NT2/D1 (cell line): ENCODE data around the gene KIF24.
"Not testable (repeated sequence)": the region's sequence is repeated elsewhere in the genome, so short reads cannot be mapped to it uniquely, and the experiment has no call there.

Experiments used
- DNase-seq: peaks from one replicate; pipeline ENCODE4 v3.0.0-alpha.2; 2011; ENCODE audit warnings: low read depth, low spot score
- H3K27me3 ChIP-seq: 2 replicates; pipeline ENCODE4 v1.6.0; 2011; ENCODE audit warnings: mild to moderate bottlenecking; ENCODE audit not compliant: insufficient read length, insufficient read depth
- H3K36me3 ChIP-seq: 2 replicates; pipeline ENCODE4 v1.6.1; 2011; ENCODE audit warnings: mild to moderate bottlenecking, low read length, mixed read lengths; ENCODE audit not compliant: insufficient read depth, insufficient read length
- H3K4me1 ChIP-seq: 2 replicates; pipeline ENCODE4 v1.5.1; 2011; ENCODE audit not compliant: insufficient read depth, insufficient read length
- H3K4me3 ChIP-seq: 2 replicates; pipeline ENCODE4 v1.5.1; 2011; ENCODE audit warnings: low read depth; ENCODE audit not compliant: insufficient read length
- H3K9ac ChIP-seq: 2 replicates; pipeline ENCODE4 v1.6.0; 2011; ENCODE audit warnings: low read depth; ENCODE audit not compliant: insufficient read length
- H3K9me3 ChIP-seq: 2 replicates; pipeline ENCODE4 v1.5.1; 2011; ENCODE audit warnings: mild to moderate bottlenecking, low read length; ENCODE audit not compliant: insufficient read depth
- SUZ12 ChIP-seq: IDR thresholded peaks from 2 replicates; pipeline ENCODE4 v1.6.1; 2011; ENCODE audit not compliant: insufficient read length, insufficient read depth; ENCODE audit errors: extremely low read depth
- YY1 ChIP-seq: IDR thresholded peaks from 2 replicates; pipeline ENCODE4 v1.6.1; 2011; ENCODE audit not compliant: insufficient read length, insufficient read depth
- ZNF274 ChIP-seq: IDR thresholded peaks from 2 replicates; pipeline ENCODE4 v1.6.1; 2011; ENCODE audit warnings: mild to moderate bottlenecking, low read depth, low read length

Gene KIF24

DNA sequence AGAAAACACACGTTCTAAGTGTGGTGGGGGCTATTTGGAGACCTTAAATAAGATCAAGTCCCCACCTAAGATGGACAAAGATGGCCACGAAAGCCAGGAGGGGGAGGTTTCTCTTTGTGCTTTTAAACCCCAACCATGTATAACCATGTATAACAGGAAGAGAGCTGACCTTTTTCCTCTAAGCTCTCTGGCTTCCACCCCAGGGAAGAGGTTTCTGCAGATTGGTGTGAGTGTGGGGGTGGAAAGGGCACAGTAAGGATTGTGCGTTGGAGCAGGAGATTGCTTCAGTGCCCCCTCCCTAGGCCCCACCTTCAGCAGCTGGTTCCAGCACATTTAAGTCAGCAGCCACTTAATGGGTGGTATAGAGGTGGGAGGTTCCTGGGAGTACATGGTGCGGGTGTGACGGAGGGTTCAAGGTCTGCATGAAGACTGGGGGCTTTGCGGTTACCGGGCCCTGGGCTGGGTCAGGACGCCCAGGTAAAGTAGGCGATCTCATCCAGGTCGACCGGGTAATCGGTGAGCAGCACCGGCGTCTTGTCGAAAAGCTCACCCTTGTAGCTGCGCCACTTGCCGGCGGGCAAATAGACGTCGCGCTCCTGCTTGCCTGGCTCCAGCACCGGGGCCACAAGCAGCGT, 41.4 kb upstream of the KIF24 start:
- H3K36me3 ChIP-seq, result peaks cover 38% of the 10 kb centered on the region
- no peak overlapping the region for H3K4me3 ChIP-seq
- no peak for TF ChIP-seq ZNF274
- no peak for TF ChIP-seq SUZ12
- TF ChIP-seq YY1, result no peak

DNA sequence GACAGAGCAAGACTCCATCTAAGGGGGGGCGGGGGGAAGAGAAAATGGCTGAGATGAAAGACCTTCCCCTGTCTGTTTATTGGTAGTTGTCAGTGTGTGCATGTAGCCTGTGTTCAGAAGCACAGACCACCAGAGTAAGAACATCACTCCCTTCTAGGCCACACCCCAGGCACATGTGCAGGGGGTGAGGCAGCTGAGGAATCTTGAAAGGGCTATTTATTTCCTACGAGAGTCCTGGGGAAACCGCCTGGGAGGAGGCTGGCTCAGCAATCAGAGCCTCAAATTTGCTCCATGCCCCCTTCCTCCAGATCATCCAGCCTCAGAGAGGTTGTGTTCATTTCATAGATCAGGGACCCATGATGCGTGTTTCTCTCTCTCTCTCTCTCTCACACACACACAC, 40.6 kb upstream of the KIF24 start:
- Histone ChIP-seq H3K36me3 (peaks cover 38% of the 10 kb centered on the region), H3K9ac (no peak overlapping the region), H3K4me3 (no peak overlapping the region), H3K27me3 (no peaks in the 10 kb centered on the region), H3K9me3 (peaks cover 35% of the 10 kb centered on the region; the same call in 1 of the 2 replicates), H3K4me1 (peaks cover 2% of the 10 kb centered on the region)
- no peak for TF ChIP-seq ZNF274
- DNase-seq, result no peak

More for the DNA sequence above, 41.4 kb upstream of the KIF24 start:
- peaks cover 6% of the 10 kb centered on the region for H3K4me1 ChIP-seq
- no peaks in the 10 kb centered on the region for H3K27me3 ChIP-seq
- peaks cover 35% of the 10 kb centered on the region; the same call in 1 of the 2 replicates for H3K9me3 ChIP-seq
- no peak for DNase-seq
- no peak overlapping the region for H3K9ac ChIP-seq

DNA sequence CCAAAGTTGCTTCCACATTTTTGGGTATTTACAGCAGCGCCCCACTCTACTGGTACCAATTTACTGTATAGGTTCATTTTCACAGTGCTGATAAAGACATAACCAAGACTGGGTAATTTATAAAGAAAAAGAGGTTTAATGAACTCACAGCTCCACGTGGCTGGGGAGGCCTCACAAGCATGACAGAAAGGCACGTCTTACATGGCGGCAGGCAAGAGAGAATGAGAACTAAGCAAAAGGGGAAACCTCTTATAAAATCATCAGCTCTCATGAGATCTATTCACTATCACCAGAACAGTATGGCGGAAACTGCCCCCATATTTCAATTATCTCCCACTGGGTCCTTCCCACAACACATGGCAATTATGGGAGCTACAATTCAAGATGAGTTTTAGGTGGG, 39.7 kb upstream of the KIF24 start:
- H3K4me3 ChIP-seq, H3K27me3 ChIP-seq, H3K4me1 ChIP-seq, DNase-seq, H3K9ac ChIP-seq: not testable (repeated sequence)
- Histone ChIP-seq H3K36me3 (peaks cover 38% of the 10 kb centered on the region), H3K9me3 (peaks cover 35% of the 10 kb centered on the region; the same call in 1 of the 2 replicates)

DNA sequence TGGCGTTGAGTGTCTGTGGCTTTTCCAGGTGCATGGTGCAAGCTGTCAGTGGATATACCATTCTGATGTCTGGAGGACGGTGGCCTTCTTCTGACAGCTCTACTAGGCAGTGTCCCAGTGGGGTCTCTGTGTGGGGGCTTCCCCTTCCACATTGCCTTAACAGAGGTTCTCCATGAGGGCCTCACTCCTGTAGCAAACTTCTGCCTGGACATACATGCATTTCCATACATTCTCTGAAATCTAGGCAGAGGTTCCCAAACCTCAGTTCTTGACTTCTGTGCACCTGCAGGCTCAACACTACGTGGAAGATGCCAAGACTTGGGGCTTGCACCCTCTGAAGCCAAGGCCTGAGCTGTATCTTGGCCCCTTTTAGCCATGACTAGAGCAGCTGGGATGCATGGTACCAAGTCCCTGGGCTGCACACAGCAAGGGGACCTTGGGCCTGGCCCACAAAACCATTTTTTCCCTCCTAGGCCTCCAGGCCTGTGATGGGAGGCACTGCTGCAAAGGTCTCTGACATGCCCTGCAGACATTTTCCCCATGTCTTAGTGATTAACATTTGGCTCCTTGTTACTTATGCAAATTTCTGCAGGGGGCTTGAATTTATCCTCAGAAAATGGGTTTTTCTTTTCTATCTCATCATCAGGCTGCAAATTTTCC, 38.8 kb upstream of the KIF24 start:
- not testable (repeated sequence) for H3K27me3 ChIP-seq, DNase-seq, H3K4me1 ChIP-seq, H3K4me3 ChIP-seq, H3K9ac ChIP-seq
- Histone ChIP-seq H3K36me3 (peaks cover 38% of the 10 kb centered on the region), H3K9me3 (peaks cover 35% of the 10 kb centered on the region; the same call in 1 of the 2 replicates)

DNA sequence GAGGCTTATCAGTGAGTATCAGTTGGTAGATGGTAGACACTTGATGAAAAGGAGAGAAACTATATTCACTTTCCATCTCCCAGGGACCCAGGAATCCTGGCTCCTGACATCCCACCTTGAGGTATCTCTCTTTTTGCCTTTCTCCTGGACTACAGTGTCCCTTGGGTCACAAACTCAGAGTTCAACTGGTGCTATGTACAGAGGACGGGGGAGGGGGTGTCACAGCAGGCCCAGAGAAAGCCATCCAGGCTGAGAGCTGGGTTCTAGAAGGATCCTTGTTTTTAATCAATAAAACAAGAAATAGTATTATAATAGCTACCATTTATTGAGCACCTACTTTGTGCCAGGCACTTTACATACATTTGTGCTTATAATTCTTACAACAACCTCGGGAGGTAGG, 37.3 kb upstream of the KIF24 start:
- Histone ChIP-seq H3K4me3 (no peak overlapping the region), H3K9me3 (peaks cover 24% of the 10 kb centered on the region; the same call in 1 of the 2 replicates), H3K4me1 (peaks cover 10% of the 10 kb centered on the region), H3K36me3 (peaks cover 24% of the 10 kb centered on the region), H3K9ac (no peak overlapping the region), H3K27me3 (no peaks in the 10 kb centered on the region)
- no peak for DNase-seq
- no peak for TF ChIP-seq ZNF274
- TF ChIP-seq SUZ12, result no peak
- TF ChIP-seq YY1, result no peak

DNA sequence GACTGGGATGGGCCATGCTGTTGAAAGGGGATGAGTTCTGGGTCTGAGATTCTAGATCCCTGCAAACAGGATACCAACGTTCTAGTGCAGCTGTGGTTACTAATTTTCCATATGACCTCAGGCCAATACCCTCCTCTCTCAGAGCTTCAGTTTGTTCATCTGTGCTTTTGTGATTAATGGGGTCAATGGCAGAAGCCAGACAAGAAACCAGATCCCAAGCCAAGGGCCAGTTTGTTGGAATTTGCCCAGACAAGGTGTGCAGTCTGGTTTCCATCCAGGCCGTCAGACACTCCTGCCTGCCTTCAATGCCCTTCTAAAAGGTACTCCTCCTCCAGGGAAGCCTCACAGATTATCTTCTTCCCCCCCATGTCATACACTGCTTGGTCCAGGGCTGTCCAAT, 36.2 kb upstream of the KIF24 start:
- DNase-seq, result no peak
- peaks cover 13% of the 10 kb centered on the region for H3K36me3 ChIP-seq
- H3K9me3 ChIP-seq, result peaks cover 20% of the 10 kb centered on the region; the same call in 1 of the 2 replicates
- H3K27me3 ChIP-seq, result no peaks in the 10 kb centered on the region
- no peak overlapping the region for H3K9ac ChIP-seq
- H3K4me1 ChIP-seq, result peaks cover 10% of the 10 kb centered on the region
- TF ChIP-seq YY1, result no peak
- TF ChIP-seq ZNF274, result no peak
- no peak for TF ChIP-seq SUZ12
- no peak overlapping the region for H3K4me3 ChIP-seq

DNA sequence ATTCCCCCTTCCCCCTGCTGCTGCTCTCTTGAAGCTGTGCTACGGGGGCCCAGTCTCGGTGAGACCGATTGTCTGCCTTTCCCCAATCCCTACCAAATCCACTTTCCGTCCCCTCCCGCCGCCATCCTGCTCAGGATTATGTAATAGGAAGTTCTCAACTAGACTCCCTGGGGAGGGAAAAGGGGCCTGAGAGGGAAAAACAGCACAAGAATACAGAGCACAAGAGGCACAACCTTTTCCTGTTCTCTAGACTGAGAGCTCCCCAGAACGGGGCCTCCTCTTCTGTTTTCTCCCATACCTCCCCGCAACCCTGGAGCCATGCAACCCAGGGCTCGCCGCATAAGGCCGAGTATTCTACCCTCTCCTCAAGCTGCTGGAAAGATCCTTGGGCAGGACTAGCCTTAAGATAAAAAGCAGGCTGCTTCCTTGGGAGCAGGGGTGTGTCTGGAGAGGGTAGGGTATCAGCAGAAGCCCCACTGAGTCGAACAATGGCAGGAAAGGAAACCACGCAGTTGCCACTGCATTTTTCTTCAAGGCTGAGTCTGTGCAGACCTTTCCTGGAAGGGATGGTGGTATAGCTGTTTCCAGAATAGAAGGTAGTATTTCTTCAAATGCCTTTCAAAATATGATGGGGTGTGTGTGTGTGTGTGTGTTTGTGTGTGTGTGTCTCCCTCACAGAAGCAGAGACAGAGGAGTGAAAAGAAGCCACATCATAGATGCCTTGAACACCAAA, 34.7 kb upstream of the KIF24 start:
- Histone ChIP-seq H3K4me3 (no peak overlapping the region), H3K27me3 (no peaks in the 10 kb centered on the region), H3K9ac (no peak overlapping the region), H3K36me3 (no peaks in the 10 kb centered on the region), H3K9me3 (peaks cover 15% of the 10 kb centered on the region; the same call in 1 of the 2 replicates), H3K4me1 (peaks cover 10% of the 10 kb centered on the region)
- TF ChIP-seq YY1 (no peak), ZNF274 (no peak), SUZ12 (no peak)
- no peak for DNase-seq
